Hepatocyte (in vitro differentiated cells): ENCODE results near the gene APBB2.

Experiments
- CTCF ChIP-seq: fragments of 200-600 bp; sonication (generic); IDR thresholded peaks from 2 replicates; pipeline ENCODE4 v1.5.1; 2016; ENCODE audit warnings: antibody characterized with exemption, mild to moderate bottlenecking; ENCODE audit not compliant: poor library complexity
- EZH2 ChIP-seq: fragments of 200-600 bp; sonication (generic); IDR thresholded peaks from 2 replicates; pipeline ENCODE4 v1.6.1; 2016; ENCODE audit warnings: antibody characterized with exemption, mild to moderate bottlenecking, borderline replicate concordance
- EZH2phosphoT487 ChIP-seq: fragments of 200-600 bp; sonication (generic); IDR thresholded peaks from one replicate; pipeline ENCODE4 v1.6.1; 2018; ENCODE audit warnings: antibody characterized with exemption, mild to moderate bottlenecking, low read depth, moderate library complexity; ENCODE audit not compliant: unreplicated experiment, severe bottlenecking

- TF ChIP-seq CTCF: no peak
- no peak for TF ChIP-seq EZH2
- no peak for TF ChIP-seq EZH2phosphoT487
Measured at GRCh38 chr4:41203841-41204240, 10.5 kb downstream of the APBB2 start.
